Peyer's patch (tissue), 4 donors: ENCODE measurements around the gene LTB4R.

Experiments
- CTCF ChIP-seq, 6 experiments: fragments of 450-650 bp in 4 of 6; fragments of 200-600 bp in 2 of 6; sonication (generic) in 1 of 6; IDR thresholded peaks; one replicate each; pipeline ENCODE4 v1.5.1; 2017 to 2019; ENCODE audit warnings: antibody characterized with exemption in 6 of 6, mild to moderate bottlenecking in 3 of 6, moderate library complexity in 1 of 6
- POLR2A ChIP-seq, 2 donors: fragments of 450-650 bp; IDR thresholded peaks; one replicate each; pipeline ENCODE4 v1.5.1; 2017; ENCODE audit warnings: antibody characterized with exemption in 2 of 2, mild to moderate bottlenecking in 2 of 2, moderate library complexity in 2 of 2

- TF ChIP-seq CTCF (IDR thresholded peaks at IDR 0.05) (no peak), POLR2A (IDR thresholded peaks at IDR 0.05) (no peak)
Measured at GRCh38 chr14:24307156-24307574, 4.1 kb upstream of the LTB4R start.
